ENCODE measurements around the gene TREH. TPM values are rescaled to one million over a fixed set of nuclear protein-coding genes. Genes with fewer than 3 reads are reported as not detected.

The TREH gene
- total RNA-seq, 1 donor from 2014 or later: 0.25 TPM

DNA sequence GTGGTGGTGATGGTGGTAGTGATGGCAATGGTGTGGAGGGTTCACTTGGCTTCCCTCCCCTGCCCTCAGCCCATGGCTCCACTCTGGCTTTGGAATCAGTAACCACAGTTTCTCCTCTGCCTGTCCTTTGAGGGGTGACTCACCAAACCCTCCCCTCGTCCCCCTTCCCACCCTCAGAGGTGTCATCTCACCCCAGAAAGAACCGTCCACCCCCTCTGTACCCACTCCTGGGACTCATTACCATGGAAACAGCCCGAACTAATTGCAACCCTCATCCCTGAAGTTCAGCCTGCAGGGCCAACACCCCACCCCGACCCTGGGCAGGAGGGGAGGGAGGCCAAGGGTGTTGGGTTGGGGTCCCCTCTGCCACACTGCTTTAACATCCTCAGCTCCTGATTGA, 45.5 kb downstream of the TREH start:
- TF ChIP-seq POLR2A (IDR thresholded peaks at IDR 0.05) (no peak), POLR2AphosphoS5 (IDR thresholded peaks at IDR 0.05; ENCODE audit: insufficient read depth in 1 of 2, low read depth in 1 of 2) (no peak)
- TF ChIP-seq, protein P1, sequence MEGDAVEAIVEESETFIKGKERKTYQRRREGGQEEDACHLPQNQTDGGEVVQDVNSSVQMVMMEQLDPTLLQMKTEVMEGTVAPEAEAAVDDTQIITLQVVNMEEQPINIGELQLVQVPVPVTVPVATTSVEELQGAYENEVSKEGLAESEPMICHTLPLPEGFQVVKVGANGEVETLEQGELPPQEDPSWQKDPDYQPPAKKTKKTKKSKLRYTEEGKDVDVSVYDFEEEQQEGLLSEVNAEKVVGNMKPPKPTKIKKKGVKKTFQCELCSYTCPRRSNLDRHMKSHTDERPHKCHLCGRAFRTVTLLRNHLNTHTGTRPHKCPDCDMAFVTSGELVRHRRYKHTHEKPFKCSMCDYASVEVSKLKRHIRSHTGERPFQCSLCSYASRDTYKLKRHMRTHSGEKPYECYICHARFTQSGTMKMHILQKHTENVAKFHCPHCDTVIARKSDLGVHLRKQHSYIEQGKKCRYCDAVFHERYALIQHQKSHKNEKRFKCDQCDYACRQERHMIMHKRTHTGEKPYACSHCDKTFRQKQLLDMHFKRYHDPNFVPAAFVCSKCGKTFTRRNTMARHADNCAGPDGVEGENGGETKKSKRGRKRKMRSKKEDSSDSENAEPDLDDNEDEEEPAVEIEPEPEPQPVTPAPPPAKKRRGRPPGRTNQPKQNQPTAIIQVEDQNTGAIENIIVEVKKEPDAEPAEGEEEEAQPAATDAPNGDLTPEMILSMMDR (IDR thresholded peaks at IDR 0.05): no peak
- peak overlapping the region; percentile 14 to 24 for H3K4me3 ChIP-seq
- no peaks in the 10 kb centered on the region for H3K27me3 ChIP-seq
- peaks cover 0 to 13% of the 10 kb centered on the region in 2 donors for H3K36me3 ChIP-seq
- H3K9me3 ChIP-seq: no peaks in the 10 kb centered on the region
- H3K27ac ChIP-seq: peak overlapping the region; percentile 75
- intact Hi-C loops (cut with DNase I): no loop called here
- no peak for DNase-seq (ENCODE audit: extremely low spot score in 2 of 2)
- H3K4me1 ChIP-seq: peaks cover 49% of the 10 kb centered on the region

DNA sequence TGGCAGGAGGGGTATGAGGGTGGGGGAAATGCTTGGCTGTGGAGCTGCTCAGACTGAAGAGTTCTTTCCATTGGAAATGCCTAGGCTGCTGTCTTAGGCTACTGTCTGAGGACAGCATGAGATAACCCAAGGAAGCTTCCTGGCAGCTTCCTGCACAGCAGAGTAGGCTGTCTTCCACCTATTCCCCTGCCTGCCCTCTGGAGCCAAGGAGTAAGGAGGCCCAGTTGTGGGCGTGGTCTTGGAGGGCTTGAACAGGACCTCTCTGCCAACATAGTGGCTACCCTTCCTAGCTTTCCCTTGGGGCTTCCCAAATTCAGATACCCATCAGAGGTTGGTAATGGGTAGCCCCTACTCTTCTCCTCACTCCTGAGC, 46.1 kb downstream of the TREH start:
- H3K27ac ChIP-seq: peak overlapping the region; percentile 75
- no peaks in the 10 kb centered on the region for H3K9me3 ChIP-seq
- intact Hi-C loops (cut with DNase I): no loop called here
- no peak overlapping the region for H3K4me3 ChIP-seq
- H3K4me1 ChIP-seq: peaks cover 55% of the 10 kb centered on the region
- no peak for TF ChIP-seq POLR2A (IDR thresholded peaks at IDR 0.05)
- TF ChIP-seq, protein P1 (IDR thresholded peaks at IDR 0.05): no peak
- TF ChIP-seq POLR2AphosphoS5 (IDR thresholded peaks at IDR 0.05; ENCODE audit: insufficient read depth in 1 of 2, low read depth in 1 of 2): no peak
- H3K36me3 ChIP-seq: peaks cover 0 to 15% of the 10 kb centered on the region in 2 donors
- H3K27me3 ChIP-seq: no peaks in the 10 kb centered on the region
- DNase-seq (ENCODE audit: extremely low spot score in 2 of 2): no peak

DNA sequence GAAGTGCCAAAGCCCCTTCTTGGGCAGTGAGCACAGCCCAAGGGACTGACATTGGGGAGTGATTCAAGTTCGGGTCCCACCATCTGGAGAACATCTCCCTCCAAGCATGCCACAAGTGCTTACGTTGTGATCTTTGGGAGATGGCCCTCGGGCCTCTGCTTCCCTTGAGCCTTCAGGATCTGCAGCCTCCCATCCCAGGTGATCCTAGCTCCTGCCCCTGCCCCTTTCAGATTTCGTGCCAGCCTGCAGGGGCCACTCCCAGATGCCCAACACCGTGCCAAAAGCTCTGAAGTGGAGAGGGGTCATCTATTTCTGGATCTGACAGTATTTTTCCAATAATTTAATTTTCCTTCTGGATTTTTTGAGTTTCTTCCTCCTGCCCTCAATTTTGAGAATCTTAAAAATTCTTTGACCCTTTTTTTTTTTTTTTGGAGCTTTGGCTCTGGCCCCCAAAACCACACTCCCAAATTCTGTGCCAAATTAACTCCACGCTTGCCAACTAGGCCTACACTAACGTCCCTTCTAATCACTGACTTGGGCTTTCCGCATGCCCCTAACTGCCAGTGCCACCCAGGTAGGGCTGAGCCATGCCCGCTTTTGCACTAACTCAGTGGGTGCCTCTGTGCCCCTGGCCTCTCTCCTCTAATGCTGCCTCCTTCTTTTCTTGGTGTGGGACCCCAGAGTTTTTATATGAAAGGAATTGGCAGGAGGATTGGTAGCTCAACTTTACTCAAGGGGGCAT, 46.7 kb downstream of the TREH start:
- Histone ChIP-seq H3K9me3 (no peaks in the 10 kb centered on the region), H3K36me3 (peaks cover 0 to 19% of the 10 kb centered on the region in 2 donors), H3K4me1 (peaks cover 58% of the 10 kb centered on the region), H3K27ac (no peak overlapping the region), H3K27me3 (no peaks in the 10 kb centered on the region), H3K4me3 (no peak overlapping the region)
- TF ChIP-seq, protein P1 (IDR thresholded peaks at IDR 0.05): no peak
- no peak for TF ChIP-seq POLR2AphosphoS5 (IDR thresholded peaks at IDR 0.05; ENCODE audit: insufficient read depth in 1 of 2, low read depth in 1 of 2)
- no peak for TF ChIP-seq POLR2A (IDR thresholded peaks at IDR 0.05)
- intact Hi-C loops (cut with DNase I): no loop called here
- no peak for DNase-seq (ENCODE audit: extremely low spot score in 2 of 2)

GRCh38 chr11:118631142-118631909, 48.1 kb downstream of the TREH start:
- Histone ChIP-seq H3K36me3 (peaks cover 0 to 32% of the 10 kb centered on the region in 2 donors), H3K9me3 (no peaks in the 10 kb centered on the region), H3K4me1 (peaks cover 58% of the 10 kb centered on the region), H3K4me3 (no peak overlapping the region), H3K27me3 (no peaks in the 10 kb centered on the region), H3K27ac (no peak overlapping the region)
- DNase-seq (ENCODE audit: extremely low spot score in 2 of 2): no peak
- intact Hi-C loops (cut with DNase I): no loop called here
- TF ChIP-seq POLR2AphosphoS5 (IDR thresholded peaks at IDR 0.05; ENCODE audit: insufficient read depth in 1 of 2, low read depth in 1 of 2) (no peak), POLR2A (IDR thresholded peaks at IDR 0.05) (no peak)
- TF ChIP-seq, protein P1 (IDR thresholded peaks at IDR 0.05): no peak

Measured in vagina (tissue), 2 donors.